ENCODE measurements around the gene ARHGEF28. TPM values are rescaled to one million over a fixed set of nuclear protein-coding genes. Genes with fewer than 3 reads are reported as not detected.

ARHGEF28 gene
- total RNA-seq, 1 donor from 2014 or later, result 0.11 TPM

DNA sequence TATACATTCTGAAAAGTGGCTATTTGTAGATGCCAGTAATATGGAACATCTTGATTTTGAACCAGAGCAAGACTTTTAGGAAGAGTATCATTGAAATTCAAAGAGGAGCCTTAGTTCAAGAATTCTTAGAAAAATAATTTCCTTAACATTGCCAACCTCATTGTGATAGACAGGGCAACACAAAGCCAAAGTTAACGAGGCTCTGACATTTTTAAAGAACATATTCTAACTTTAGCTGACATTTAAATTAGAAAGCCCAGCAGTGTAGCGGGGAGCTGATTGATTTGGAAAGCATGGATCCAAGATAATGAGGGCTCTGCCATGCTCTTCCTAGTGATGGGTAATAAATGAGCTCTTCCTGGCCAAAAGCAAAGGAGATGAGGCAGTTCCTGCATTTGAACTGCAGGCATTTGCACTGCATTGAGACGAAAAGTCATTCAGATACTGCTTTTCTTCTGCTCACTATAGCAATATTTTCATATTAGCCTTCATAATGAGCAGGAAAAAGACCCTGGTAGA lies 325.0 kb downstream of the ARHGEF28 start:
- H3K36me3 Mint-ChIP-seq, result no peaks in the 10 kb centered on the region

GRCh38 chr5:73952872-73953271 lies 326.9 kb downstream of the ARHGEF28 start:
- H3K27ac ChIP-seq, result no peak overlapping the region
- H3K4me3 ChIP-seq, result no peak overlapping the region
- Mint-ChIP-seq H3K4me3 (no peak overlapping the region), H3K27me3 (ENCODE audit: insufficient read depth, low read depth) (no peaks in the 10 kb centered on the region), H3K4me1 (peaks cover 16% of the 10 kb centered on the region), H3K27ac (no peak overlapping the region), H3K9me3 (no peaks in the 10 kb centered on the region), H3K36me3 (no peaks in the 10 kb centered on the region)
- H2AFZ ChIP-seq (replicated peaks), result no peak overlapping the region
- TF ChIP-seq EZH2 (IDR thresholded peaks at IDR 0.05) (no peak), EZH2phosphoT487 (IDR thresholded peaks at IDR 0.05) (no peak), CTCF (IDR thresholded peaks at IDR 0.05) (no peak)
- no peaks in the 10 kb centered on the region for H3F3A ChIP-seq (ENCODE audit: low read depth)
- no peaks in the 10 kb centered on the region for H3K36me3 ChIP-seq
- no peaks in the 10 kb centered on the region for H4K20me1 ChIP-seq (ENCODE audit: low read depth)
- peaks cover 17% of the 10 kb centered on the region for H3K4me1 ChIP-seq
- no peak overlapping the region for H3K4me2 ChIP-seq
- DNase-seq (ENCODE audit: low spot score), result no peak
- H3K79me2 ChIP-seq (ENCODE audit: low read depth), result no peaks in the 10 kb centered on the region
- H3K27me3 ChIP-seq, result no peaks in the 10 kb centered on the region
- H3K9ac ChIP-seq, result no peak overlapping the region
- H3K9me3 ChIP-seq (ENCODE audit: low read depth), result no peaks in the 10 kb centered on the region

More for the DNA sequence above, 325.0 kb downstream of the ARHGEF28 start:
- H3K4me3 ChIP-seq, result no peak overlapping the region
- Mint-ChIP-seq H3K9me3 (no peaks in the 10 kb centered on the region), H3K4me1 (peaks cover 31% of the 10 kb centered on the region), H3K27me3 (ENCODE audit: insufficient read depth, low read depth) (no peaks in the 10 kb centered on the region), H3K4me3 (no peak overlapping the region), H3K27ac (no peak overlapping the region)
- peaks cover 34% of the 10 kb centered on the region for H3K4me1 ChIP-seq
- no peaks in the 10 kb centered on the region for H3K36me3 ChIP-seq
- H2AFZ ChIP-seq (replicated peaks), result no peak overlapping the region
- TF ChIP-seq CTCF (IDR thresholded peaks at IDR 0.05) (no peak), EZH2 (IDR thresholded peaks at IDR 0.05) (no peak), EZH2phosphoT487 (IDR thresholded peaks at IDR 0.05) (no peak)
- no peak overlapping the region for H3K4me2 ChIP-seq
- no peak overlapping the region for H3K27ac ChIP-seq
- no peak for DNase-seq (ENCODE audit: low spot score)
- H3K27me3 ChIP-seq, result no peaks in the 10 kb centered on the region
- H4K20me1 ChIP-seq (ENCODE audit: low read depth), result no peaks in the 10 kb centered on the region
- H3K9me3 ChIP-seq (ENCODE audit: low read depth), result no peaks in the 10 kb centered on the region
- no peak overlapping the region for H3K9ac ChIP-seq
- no peaks in the 10 kb centered on the region for H3K79me2 ChIP-seq (ENCODE audit: low read depth)
- no peaks in the 10 kb centered on the region for H3F3A ChIP-seq (ENCODE audit: low read depth)

DNA sequence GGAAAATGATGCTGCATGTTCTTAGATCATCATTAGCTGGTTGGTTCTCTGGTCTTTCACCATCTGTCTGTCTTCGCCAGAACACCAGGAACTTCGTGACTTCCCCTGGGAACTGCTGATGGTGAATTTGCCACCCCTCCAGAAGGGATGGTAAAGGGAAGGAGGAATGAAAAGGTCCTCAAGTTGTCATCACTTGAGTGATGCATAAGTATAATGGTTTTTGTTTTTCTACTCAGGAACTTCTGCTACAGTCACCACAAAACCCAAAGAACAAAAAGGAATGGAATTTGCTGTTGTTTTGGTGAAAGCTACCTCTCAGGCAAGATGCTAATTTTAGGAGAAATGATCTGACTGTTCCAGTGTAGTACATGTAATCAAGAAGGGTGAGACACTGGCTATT lies 328.4 kb downstream of the ARHGEF28 start:
- H3K27ac Mint-ChIP-seq, result no peak overlapping the region

More for the DNA sequence above, 328.4 kb downstream of the ARHGEF28 start:
- Mint-ChIP-seq H3K9me3 (no peaks in the 10 kb centered on the region), H3K36me3 (no peaks in the 10 kb centered on the region), H3K4me3 (no peak overlapping the region), H3K27me3 (ENCODE audit: insufficient read depth, low read depth) (no peaks in the 10 kb centered on the region), H3K4me1 (peaks cover 3% of the 10 kb centered on the region)
- no peak for DNase-seq (ENCODE audit: low spot score)
- H2AFZ ChIP-seq (replicated peaks), result no peak overlapping the region
- H3K9ac ChIP-seq, result no peak overlapping the region
- peaks cover 2% of the 10 kb centered on the region for H3K4me1 ChIP-seq
- TF ChIP-seq CTCF (IDR thresholded peaks at IDR 0.05), result no peak
- no peak for TF ChIP-seq EZH2phosphoT487 (IDR thresholded peaks at IDR 0.05)
- TF ChIP-seq EZH2 (IDR thresholded peaks at IDR 0.05), result no peak
- no peaks in the 10 kb centered on the region for H3K27me3 ChIP-seq
- H3K27ac ChIP-seq, result no peak overlapping the region
- H3F3A ChIP-seq (ENCODE audit: low read depth), result no peaks in the 10 kb centered on the region
- no peak overlapping the region for H3K4me2 ChIP-seq
- H3K4me3 ChIP-seq, result no peak overlapping the region
- H3K79me2 ChIP-seq (ENCODE audit: low read depth), result no peaks in the 10 kb centered on the region
- H4K20me1 ChIP-seq (ENCODE audit: low read depth), result no peaks in the 10 kb centered on the region
- H3K9me3 ChIP-seq (ENCODE audit: low read depth), result no peaks in the 10 kb centered on the region
- H3K36me3 ChIP-seq, result no peaks in the 10 kb centered on the region
